BE2C (cell line): ENCODE results near the gene YDJC.
"Not testable (repeated sequence)": the region's sequence is repeated elsewhere in the genome, so short reads cannot be mapped to it uniquely, and the experiment has no call there.

ENCODE experiments used
- DNase-seq: peaks from one replicate; pipeline ENCODE4 v3.0.0-alpha.2; 2020
- H3K27me3 ChIP-seq: fragments of 250-450 bp; sonication (Bioruptor Pico); 2 replicates; pipeline ENCODE4 v1.5.1; 2020; ENCODE audit warnings: mild to moderate bottlenecking
- H3K36me3 ChIP-seq: fragments of 250-450 bp; sonication (Bioruptor Pico); 2 replicates; pipeline ENCODE4 v1.5.1; 2020; ENCODE audit warnings: mild to moderate bottlenecking
- H3K4me1 ChIP-seq: fragments of 250-450 bp; sonication (Bioruptor Pico); 2 replicates; pipeline ENCODE4 v1.5.1; 2020
- H3K4me3 ChIP-seq: 2 replicates; pipeline ENCODE4 v1.5.1; 2011; ENCODE audit warnings: low read depth, low read length
- H3K9me3 ChIP-seq: fragments of 250-450 bp; sonication (Bioruptor Pico); 2 replicates; pipeline ENCODE4 v1.5.1; 2020
- TF ChIP-seq, protein P1 (sequence below): IDR thresholded peaks from 2 replicates; pipeline ENCODE4 v1.5.1; 2012; ENCODE audit warnings: mild to moderate bottlenecking, low read depth, low read length

YDJC gene

DNA sequence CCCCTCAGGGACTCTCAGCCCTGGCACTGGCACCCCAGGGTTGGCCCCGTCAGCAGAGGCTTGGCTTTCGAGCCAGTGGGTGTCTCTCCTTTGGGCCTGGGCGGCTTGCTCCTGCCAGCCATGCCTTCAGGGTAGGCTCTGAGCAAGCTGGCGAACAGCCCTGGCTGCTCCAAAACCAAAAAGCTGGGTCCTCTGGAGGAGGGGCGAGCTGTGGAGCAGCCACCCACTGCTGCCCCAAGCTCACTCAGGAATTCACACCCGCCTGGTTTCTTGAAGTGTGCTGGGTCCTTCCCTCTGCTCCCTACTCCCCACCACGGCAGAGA is 6.2 kb downstream of the YDJC start:
- DNase-seq, result no peak
- Histone ChIP-seq H3K36me3 (peaks cover 57% of the 10 kb centered on the region), H3K4me1 (no peaks in the 10 kb centered on the region), H3K4me3 (no peak overlapping the region), H3K9me3 (no peaks in the 10 kb centered on the region), H3K27me3 (no peaks in the 10 kb centered on the region)
- TF ChIP-seq, protein P1, sequence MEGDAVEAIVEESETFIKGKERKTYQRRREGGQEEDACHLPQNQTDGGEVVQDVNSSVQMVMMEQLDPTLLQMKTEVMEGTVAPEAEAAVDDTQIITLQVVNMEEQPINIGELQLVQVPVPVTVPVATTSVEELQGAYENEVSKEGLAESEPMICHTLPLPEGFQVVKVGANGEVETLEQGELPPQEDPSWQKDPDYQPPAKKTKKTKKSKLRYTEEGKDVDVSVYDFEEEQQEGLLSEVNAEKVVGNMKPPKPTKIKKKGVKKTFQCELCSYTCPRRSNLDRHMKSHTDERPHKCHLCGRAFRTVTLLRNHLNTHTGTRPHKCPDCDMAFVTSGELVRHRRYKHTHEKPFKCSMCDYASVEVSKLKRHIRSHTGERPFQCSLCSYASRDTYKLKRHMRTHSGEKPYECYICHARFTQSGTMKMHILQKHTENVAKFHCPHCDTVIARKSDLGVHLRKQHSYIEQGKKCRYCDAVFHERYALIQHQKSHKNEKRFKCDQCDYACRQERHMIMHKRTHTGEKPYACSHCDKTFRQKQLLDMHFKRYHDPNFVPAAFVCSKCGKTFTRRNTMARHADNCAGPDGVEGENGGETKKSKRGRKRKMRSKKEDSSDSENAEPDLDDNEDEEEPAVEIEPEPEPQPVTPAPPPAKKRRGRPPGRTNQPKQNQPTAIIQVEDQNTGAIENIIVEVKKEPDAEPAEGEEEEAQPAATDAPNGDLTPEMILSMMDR, result no peak

DNA sequence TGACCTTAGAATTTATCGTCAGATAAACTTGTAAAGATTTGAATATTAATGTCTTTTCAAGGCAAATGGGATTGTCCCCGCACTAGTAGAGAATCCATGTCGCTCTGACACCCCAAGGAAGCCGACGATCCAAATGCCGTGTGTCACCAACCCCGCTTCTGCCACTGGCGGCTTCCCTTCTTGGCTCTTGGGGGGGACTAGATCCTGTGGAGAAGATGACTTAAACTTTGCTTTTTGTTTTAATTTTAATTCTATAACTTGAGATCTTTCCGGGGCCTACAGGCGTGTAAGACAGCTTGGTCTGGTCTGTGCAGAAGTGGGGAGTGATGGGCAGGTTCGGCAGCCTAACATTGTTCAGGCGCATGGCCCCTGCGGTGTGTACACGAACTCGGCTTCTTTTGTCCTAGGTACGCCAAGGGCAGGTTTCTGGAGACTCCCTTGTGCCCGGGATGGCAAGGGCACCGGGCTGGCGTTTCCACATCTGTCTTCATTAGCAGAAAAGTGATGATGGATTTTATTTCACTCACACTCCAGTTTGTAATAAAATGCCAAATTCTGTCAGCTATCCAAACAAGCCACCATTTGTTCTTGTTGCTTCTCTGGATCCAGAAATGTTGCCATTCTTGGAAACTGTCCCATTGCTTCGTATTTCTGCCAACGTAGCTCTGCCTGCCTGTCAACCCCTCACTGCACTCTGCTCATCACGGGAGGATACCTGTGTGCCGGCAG is 6.7 kb downstream of the YDJC start:
- Histone ChIP-seq H3K27me3 (no peaks in the 10 kb centered on the region), H3K36me3 (peaks cover 52% of the 10 kb centered on the region), H3K4me3 (no peak overlapping the region), H3K4me1 (no peaks in the 10 kb centered on the region), H3K9me3 (no peaks in the 10 kb centered on the region)
- TF ChIP-seq, protein P1, result no peak
- no peak for DNase-seq

DNA sequence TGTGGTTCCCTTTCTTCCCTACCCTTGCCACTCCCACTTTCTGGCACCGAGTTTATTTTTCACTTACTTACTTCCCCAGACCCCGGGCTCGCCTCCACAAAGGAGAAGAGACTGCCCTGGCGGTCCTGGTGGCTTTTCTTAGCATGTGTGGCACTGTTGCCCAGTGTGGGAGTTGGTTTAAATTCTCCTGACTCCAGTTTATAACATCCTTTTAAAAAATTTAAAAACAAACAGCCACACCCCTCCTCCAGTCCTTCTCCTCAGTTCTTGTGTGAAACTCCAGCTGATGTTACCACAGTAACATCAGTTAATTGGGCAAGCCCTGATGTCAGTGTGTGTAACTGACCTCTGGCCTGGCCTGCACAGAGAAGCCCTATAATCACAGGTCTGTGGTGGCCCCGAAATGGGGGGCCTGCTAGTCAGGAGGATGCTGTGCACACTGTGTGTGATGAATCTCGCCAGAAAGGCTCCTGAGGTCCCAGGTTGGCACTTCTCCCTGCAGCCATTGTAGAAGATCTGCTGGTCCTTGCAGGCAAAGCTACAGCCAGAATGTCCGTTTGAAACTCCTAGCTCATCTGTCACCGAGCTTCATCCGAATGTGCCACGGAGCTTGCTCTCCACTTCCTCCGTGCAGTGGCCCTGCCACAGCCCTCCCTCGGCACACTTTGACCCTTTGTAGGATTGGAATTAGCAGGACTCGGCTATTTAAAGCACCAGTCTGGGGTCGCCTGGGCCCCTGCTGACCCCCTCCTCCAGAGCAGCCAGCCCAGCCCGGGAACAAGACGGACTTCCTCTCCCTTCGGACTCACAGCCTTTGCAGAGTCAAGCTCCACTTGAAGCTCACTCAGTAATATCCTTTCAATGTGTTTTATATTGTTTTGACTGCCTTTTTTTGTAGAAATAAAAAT is 7.6 kb downstream of the YDJC start:
- H3K9me3 ChIP-seq, result no peaks in the 10 kb centered on the region
- no peak overlapping the region for H3K4me3 ChIP-seq
- H3K36me3 ChIP-seq, result peaks cover 45% of the 10 kb centered on the region
- no peak for DNase-seq
- no peaks in the 10 kb centered on the region for H3K27me3 ChIP-seq
- TF ChIP-seq, protein P1, result no peak
- no peaks in the 10 kb centered on the region for H3K4me1 ChIP-seq

DNA sequence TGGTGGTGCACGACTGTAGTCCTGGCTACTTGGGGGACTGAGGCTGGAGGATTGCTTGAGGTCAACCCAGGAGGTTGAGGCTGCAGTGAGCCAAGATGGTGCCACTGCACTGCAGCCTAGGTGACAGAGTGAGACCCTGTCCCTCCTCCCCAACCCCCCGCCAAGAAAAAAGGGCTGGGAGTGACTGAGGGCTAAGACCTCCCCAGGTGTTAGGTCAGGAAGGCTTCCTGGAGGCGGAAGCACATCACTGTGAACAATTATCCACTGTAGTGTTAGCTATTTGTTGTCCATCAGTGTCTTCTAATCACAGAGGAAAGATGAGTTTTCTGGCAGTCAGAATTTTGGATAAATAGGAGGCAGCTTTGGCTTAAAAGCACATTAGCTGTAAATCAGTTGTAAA is 8.8 kb downstream of the YDJC start:
- Histone ChIP-seq H3K4me3 (no peak overlapping the region), H3K4me1 (no peaks in the 10 kb centered on the region), H3K9me3 (no peaks in the 10 kb centered on the region), H3K27me3 (no peaks in the 10 kb centered on the region), H3K36me3 (peaks cover 44% of the 10 kb centered on the region)
- DNase-seq, result no peak
- TF ChIP-seq, protein P1, result no peak

DNA sequence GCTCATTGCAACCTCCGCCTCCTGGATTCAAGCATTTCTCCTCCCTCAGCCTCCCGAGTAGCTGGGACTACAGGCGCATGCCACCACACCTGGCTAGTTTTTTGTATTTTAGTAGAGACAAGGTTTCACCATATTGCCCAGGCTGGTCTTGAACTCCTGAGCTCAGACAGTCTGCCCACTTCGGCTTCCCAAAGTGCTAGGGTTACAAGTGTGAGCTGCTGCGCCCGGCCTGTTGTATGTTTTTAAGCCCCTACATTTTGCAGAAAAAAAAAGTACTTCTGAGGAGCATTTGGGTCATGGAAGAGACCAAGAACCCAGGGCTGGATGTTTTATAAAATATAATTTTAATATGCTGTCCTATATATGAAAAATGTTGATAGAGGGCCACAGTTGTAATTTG is 12.5 kb downstream of the YDJC start:
- not testable (repeated sequence) for H3K9me3 ChIP-seq, H3K4me1 ChIP-seq, H3K27me3 ChIP-seq, DNase-seq, H3K4me3 ChIP-seq
- peaks cover 53% of the 10 kb centered on the region for H3K36me3 ChIP-seq

DNA sequence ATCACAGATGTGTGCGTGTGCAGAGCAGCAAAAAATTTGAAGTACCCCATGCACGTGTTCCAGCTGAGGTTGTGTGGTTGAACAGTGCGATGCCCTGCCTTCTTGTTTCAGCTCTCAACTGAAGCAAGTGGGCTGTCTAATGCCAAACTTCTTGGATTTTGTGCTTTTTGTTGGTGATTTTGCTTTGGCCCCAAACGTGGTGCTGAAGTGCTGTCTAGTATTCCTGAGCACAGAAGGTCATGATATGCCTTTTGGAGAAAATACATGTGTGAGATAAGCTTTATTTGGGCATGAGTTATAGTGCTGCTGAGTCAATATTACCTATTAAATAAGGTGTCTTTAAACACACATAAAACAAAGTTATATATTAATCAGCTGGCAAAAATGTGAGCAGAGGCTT is 14.1 kb downstream of the YDJC start:
- Histone ChIP-seq H3K4me1 (no peaks in the 10 kb centered on the region), H3K27me3 (no peaks in the 10 kb centered on the region), H3K9me3 (no peaks in the 10 kb centered on the region), H3K4me3 (no peak overlapping the region), H3K36me3 (peaks cover 58% of the 10 kb centered on the region)
- DNase-seq, result no peak
- TF ChIP-seq, protein P1, result no peak
